SK-N-SH treated with all-trans-retinoic acid at 6 μM for 48 hours (cell line): ENCODE results near the gene GLRA1.

Experiments used
- BACH2 ChIP-seq: fragments of 250-450 bp; sonication (Bioruptor Pico); IDR thresholded peaks from 2 replicates; pipeline ENCODE4 v1.9.0; 2021; ENCODE audit warnings: mild to moderate bottlenecking, borderline replicate concordance
- CREB5 ChIP-seq: fragments of 250-450 bp; sonication (Bioruptor Pico); IDR thresholded peaks from 2 replicates; pipeline ENCODE4 v1.5.1; 2020; ENCODE audit warnings: low read depth, mild to moderate bottlenecking, moderate library complexity
- CSDC2 ChIP-seq: fragments of 250-450 bp; sonication (Bioruptor Pico); IDR thresholded peaks from 2 replicates; pipeline ENCODE4 v1.5.0; 2020; ENCODE audit warnings: mild to moderate bottlenecking, moderate library complexity
- CSRNP3 ChIP-seq: fragments of 250-450 bp; sonication (Bioruptor Pico); IDR thresholded peaks from 2 replicates; pipeline ENCODE4 v1.5.1; 2021; ENCODE audit warnings: mild to moderate bottlenecking, moderate library complexity
- PATZ1 ChIP-seq: fragments of 250-450 bp; sonication (Bioruptor Pico); IDR thresholded peaks from 2 replicates; pipeline ENCODE4 v1.8.0; 2020; ENCODE audit warnings: mild to moderate bottlenecking, moderate library complexity, borderline replicate concordance
- ZFP3 ChIP-seq: fragments of 250-450 bp; sonication (Bioruptor Pico); IDR thresholded peaks from 2 replicates; pipeline ENCODE4 v1.5.0; 2020; ENCODE audit warnings: mild to moderate bottlenecking, moderate library complexity
- ZFP30 ChIP-seq: fragments of 450-650 bp; formaldehyde crosslinking; IDR thresholded peaks from 2 replicates; pipeline ENCODE4 v1.5.0; 2022; ENCODE audit warnings: mild to moderate bottlenecking, moderate library complexity
- ZNF565 ChIP-seq: fragments of 450-650 bp; formaldehyde crosslinking; conservative IDR thresholded peaks from 2 replicates; pipeline ENCODE4 v1.5.0; 2020; ENCODE audit warnings: low read depth, mild to moderate bottlenecking, moderate library complexity
- ZNF70 ChIP-seq: fragments of 450-650 bp; formaldehyde crosslinking; IDR thresholded peaks from 2 replicates; pipeline ENCODE4 v1.5.0; 2020; ENCODE audit warnings: mild to moderate bottlenecking, moderate library complexity
- ZNF8 ChIP-seq: fragments of 450-650 bp; formaldehyde crosslinking; IDR thresholded peaks from 2 replicates; pipeline ENCODE4 v1.5.0; 2020; ENCODE audit warnings: mild to moderate bottlenecking, moderate library complexity

GRCh38 chr5:151795426-151795825 lies 129.2 kb downstream of the GLRA1 start:
- TF ChIP-seq PATZ1 (CRISPR knock-in tag) (no peak), CSRNP3 (CRISPR knock-in tag) (no peak), ZFP3 (CRISPR knock-in tag) (no peak), ZFP30 (CRISPR knock-in tag) (no peak), ZNF565 (CRISPR knock-in tag) (no peak), ZNF8 (CRISPR knock-in tag) (no peak), ZNF70 (no peak), CREB5 (CRISPR knock-in tag) (no peak), CSDC2 (CRISPR knock-in tag) (no peak), BACH2 (CRISPR knock-in tag) (no peak)
